Epithelial cell of proximal tubule (primary cell): Measurements from ENCODE around the gene CCDC88B. TPM values are rescaled to one million over a fixed set of nuclear protein-coding genes. Genes with fewer than 3 reads are reported as not detected.
A peak's percentile ranks its signal among the peaks of the same experiment; 100 is the strongest.

Source experiments
- DNase-seq: peaks from one replicate; pipeline ENCODE4 v3.0.0-alpha.2; 2011; ENCODE audit warnings: low read depth
- H3K4me3 ChIP-seq: 2 replicates; pipeline ENCODE4 v1.5.1; 2011; ENCODE audit warnings: low read depth, mild to moderate bottlenecking, low read length
- total RNA-seq: library from RNA; depleted of rRNA; stranded (reverse); fragments of >200 nt; gene quantifications from 2 replicates; pipeline ENCODE4 v1.2.3, GENCODE V29; 2015
- TF ChIP-seq, protein P1 (sequence below): conservative IDR thresholded peaks from 2 replicates; pipeline ENCODE4 v1.5.1; 2012; ENCODE audit warnings: low read depth, mild to moderate bottlenecking, low read length

Gene CCDC88B
- total RNA-seq, 1 donor from 2014 or later = 4.8 TPM

DNA sequence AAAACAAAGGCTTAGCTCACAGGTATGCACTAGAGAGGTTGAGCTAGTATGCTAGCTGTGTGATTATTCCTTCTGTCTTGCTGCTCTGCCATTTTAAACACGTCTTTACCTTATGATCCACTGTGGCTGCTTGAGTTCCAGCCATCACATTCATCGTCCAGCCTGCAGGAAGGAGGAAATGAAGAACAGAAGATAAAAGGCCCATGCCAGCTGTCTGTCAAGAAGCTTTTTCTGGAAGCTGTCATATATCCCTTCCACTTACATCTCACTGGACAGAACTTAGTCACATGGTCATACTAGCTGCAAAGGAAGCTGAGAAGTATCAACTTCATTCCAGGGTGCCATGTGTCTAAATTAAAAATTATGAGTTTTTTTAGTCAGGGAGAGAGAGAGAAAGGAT is 12.6 kb upstream of the CCDC88B start:
- DNase-seq = no peak
- TF ChIP-seq, protein P1, sequence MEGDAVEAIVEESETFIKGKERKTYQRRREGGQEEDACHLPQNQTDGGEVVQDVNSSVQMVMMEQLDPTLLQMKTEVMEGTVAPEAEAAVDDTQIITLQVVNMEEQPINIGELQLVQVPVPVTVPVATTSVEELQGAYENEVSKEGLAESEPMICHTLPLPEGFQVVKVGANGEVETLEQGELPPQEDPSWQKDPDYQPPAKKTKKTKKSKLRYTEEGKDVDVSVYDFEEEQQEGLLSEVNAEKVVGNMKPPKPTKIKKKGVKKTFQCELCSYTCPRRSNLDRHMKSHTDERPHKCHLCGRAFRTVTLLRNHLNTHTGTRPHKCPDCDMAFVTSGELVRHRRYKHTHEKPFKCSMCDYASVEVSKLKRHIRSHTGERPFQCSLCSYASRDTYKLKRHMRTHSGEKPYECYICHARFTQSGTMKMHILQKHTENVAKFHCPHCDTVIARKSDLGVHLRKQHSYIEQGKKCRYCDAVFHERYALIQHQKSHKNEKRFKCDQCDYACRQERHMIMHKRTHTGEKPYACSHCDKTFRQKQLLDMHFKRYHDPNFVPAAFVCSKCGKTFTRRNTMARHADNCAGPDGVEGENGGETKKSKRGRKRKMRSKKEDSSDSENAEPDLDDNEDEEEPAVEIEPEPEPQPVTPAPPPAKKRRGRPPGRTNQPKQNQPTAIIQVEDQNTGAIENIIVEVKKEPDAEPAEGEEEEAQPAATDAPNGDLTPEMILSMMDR = no peak
- H3K4me3 ChIP-seq = no peak overlapping the region

DNA sequence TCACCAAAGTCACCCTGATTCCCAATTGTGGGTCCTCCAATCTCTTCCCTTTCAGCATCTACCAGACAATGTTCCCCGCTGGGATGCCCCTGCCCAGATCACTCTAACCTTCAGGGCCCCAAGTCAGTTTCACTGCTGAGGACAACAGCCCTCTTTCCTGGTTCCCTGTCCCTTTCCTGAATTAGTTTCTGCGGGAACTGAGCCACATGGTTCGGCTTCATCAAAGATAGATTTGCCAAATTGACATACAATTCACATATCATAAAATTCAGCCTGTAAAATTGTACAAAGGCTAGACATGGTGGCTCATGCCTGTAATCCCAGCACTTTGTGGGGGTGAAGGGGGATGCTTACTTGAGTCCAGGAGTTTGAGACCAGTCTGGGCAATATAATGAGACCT is 12.0 kb upstream of the CCDC88B start:
- no peak overlapping the region for H3K4me3 ChIP-seq
- no peak for DNase-seq
- TF ChIP-seq, protein P1 = no peak

DNA sequence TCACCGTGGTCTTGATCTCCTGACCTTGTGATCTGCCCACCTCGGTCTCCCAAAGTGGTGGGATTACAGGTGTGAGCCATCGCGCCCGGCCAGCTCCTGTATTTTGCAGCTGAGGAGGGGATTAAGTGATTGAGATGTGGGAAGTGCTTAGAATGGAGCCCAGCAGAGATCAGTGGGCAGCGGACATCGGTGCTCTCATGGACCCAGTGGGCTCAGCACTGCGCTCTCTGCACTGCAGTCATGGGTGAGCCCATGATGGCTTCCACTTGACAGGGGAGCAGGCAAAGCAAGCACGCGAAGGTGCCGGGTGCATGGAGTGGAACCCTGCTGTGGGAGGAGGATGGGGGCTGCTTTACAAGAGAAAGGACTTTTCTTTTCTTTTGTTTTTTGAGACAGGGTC is 9.1 kb upstream of the CCDC88B start:
- DNase-seq = no peak
- H3K4me3 ChIP-seq = no peak overlapping the region
- TF ChIP-seq, protein P1 = no peak

DNA sequence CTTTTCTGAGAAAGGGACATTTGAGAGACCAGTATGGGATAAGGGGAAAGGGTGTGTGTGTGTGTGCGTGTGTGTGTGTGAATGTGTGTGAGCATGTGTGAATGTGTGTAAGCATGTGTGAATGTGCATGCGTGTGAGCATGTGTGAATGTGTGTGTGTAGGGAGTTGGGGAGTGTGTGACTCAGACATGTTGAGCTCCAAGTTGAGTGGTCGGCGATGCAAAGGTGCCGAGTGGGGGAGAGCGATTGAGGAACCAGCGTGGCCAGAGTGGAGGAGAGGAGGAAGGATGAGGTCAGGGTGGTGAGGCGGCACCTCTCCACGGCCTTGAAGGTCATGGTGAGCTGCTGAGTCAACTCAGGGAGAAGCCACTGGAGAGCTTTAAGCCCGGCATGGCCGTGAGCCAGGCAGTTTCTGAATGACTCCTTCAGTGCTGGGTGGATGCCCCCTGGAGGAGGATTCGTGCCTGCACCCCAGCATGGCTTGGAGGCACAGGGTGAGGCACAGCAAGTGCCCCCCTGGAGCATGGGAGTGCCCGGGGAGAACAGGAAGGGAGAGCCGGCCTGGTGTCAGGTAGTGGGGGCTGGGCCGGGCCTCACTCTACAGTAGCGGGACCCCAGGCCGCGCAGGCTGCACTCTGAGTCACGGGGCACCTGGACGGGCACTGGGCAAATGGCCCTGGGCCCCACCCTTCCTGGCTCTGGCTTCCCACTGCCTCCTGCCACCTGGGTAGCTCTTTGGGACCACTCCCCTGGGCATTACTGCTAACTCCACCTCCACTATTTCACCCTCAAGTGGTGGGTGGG is 8.2 kb upstream of the CCDC88B start:
- H3K4me3 ChIP-seq = peak overlapping the region; percentile 23
- peak; percentile 64 for DNase-seq
- TF ChIP-seq, protein P1 = peak; percentile 83

DNA sequence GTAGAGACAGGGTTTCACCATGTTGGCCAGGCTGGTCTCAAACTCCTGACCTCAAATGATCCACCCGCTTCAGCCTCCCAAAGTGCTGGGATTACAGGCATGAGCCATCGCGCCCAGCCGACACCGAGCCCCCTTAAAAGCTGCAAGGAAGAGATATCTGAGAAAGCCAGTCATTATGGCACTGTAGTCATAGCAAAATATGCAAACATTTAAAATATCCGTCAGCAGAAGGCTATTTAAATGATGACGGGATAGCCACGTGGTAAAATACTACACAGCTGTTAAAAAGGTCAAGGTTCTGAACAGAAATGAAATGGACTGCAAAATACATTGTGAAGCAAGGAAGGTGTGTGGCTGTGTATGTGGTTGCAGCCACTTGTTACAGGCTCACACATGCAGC is 6.4 kb upstream of the CCDC88B start:
- DNase-seq = no peak
- TF ChIP-seq, protein P1 = no peak
- no peak overlapping the region for H3K4me3 ChIP-seq

DNA sequence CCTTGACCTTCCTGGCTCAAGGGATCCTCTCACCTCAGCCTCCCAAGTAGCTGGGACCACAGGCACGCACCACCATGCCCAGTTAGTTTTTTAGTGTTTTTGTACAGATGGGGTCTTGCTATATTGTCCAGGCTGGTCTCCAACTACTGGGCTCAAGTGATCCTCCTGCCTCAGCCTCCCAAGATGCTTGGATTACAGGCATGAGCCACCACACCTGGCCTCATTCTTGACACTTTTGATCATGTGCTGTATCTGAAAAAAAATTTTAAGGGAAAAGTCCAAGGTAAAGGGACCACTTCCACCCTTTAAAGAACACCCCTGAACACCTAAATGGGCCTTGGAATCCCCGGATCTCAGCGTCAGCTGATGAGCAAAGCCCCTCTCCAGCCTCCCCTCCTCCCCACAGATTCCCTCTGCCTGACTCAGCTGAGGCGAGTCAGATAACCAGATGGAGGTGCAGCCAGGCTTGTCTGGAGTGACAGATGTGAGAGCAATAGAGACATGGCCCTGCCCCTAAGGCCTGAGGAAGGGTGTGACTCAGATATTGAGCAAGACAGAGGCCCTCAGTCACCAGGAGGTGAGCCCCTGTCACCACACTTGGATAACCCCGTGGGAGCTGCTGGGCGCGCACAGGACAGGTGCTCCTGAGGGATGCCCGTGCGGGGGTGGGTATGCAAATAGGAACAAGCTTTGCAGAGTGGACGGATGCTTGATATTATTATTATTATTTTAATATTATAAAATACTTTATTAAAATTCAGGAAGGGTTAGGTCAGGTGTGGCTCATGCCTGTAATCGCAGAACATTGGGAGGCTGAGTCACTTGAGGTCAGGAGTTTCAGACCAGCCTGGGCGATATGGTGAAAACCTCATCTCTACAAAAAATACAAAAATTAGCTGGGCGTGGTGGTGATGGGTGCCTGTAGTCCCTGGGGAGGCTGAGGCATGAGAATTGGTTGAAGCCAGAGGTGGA is 5.0 kb upstream of the CCDC88B start:
- H3K4me3 ChIP-seq = no peak overlapping the region
- DNase-seq = peak; percentile 95
- TF ChIP-seq, protein P1 = no peak
